Head of caudate nucleus (tissue), 42 donors: ENCODE measurements around the gene PCNX2.
"Not testable (repeated sequence)": the region's sequence is repeated elsewhere in the genome, so short reads cannot be mapped to it uniquely, and the experiment has no call there.

Source experiments
- DNase-seq, 42 donors: peaks; one replicate each; pipeline versions ENCODE4 v3.0.0 to v3.0.0-alpha.2; 2020 to 2021; ENCODE audit warnings: mixed read lengths in 7 of 42
- intact Hi-C: fragments of 100-400 bp; cut with DNase I; formaldehyde crosslinking; loops from one replicate; pipeline ENCODE4 v1.15.0; 2022

PCNX2 gene

DNA sequence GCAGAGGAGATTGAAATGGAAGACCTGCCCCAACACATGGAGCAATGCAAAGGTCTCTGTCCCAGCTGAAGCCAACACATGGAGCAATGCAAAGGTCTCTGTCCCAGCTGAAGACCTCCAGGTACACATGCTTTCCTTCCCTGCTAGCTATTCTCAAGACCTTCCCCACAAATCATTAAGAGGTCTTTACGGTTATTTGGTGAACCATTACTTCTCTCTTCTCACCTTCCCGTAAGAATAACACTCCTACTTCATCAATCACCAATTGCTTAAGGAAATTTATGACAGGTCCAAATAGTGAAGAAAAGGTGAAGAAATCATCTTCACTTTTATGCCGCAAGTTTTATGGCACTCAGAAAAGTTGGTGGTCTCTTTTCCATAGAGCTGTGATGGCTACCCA is 206.3 kb downstream of the PCNX2 start:
- DNase-seq, result no peak
- intact Hi-C loops, result no loop called here

GRCh38 chr1:233088613-233089012 is 206.9 kb downstream of the PCNX2 start:
- no peak for DNase-seq

DNA sequence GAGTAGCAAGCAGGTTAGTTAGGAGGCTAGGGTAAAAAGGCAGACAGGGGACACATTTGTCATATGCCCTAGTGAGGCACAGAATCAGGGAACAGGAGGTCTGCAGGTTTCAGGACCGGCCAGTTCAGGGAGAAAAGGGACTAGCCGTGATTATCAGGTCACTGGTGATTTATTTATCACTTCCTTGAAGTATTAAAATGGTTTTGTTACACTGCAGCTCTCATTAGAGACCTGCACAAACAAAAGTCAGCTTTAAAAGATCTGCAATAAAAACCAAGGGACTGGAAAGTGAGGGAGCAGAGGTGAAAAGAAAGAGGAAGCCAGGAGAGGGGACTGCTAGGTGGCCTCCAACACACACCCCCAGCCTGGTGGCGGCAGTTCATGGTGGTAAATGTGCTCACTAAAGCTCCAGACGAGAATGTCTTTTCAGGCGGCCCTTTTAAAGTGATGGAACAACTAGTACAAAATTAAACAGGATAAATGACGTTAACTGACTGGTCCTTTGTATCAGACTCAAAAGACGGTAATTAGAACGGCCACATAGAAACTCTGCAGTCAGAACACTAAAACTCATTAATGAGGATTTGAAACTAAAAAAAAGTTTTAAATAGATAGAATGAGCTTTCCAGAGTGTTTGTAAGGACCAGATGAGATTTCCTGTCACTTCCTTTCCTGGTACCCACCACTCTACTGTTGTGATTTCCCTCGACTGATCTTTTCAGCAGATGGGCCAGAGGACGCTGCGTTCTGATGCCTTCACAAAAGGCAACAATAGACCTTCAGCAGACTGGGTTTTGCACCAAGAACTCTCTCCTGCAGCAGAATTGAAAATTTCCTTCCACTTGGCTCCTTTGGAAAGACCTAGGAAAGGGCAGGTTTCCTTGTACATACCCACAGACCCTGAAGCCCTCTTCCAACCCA is 208.3 kb downstream of the PCNX2 start:
- intact Hi-C loops, result no loop called here
- DNase-seq, result peak in 10 of 42 donors; percentile 8 to 55 (median 24)

More at GRCh38 chr1:233088613-233089012, 206.9 kb downstream of the PCNX2 start:
- intact Hi-C loops, result no loop called here

GRCh38 chr1:233085566-233085965 is 210.0 kb downstream of the PCNX2 start:
- intact Hi-C loops, result no loop called here

GRCh38 chr1:233082778-233083550 is 212.6 kb downstream of the PCNX2 start:
- intact Hi-C loops, result no loop called here
- DNase-seq, result no peak

More at GRCh38 chr1:233085566-233085965, 210.0 kb downstream of the PCNX2 start:
- DNase-seq, result no peak

- intact Hi-C loops, result no loop called here
- DNase-seq, result no peak
Measured at GRCh38 chr1:233081735-233082134, 213.8 kb downstream of the PCNX2 start.

GRCh38 chr1:233080827-233081226 is 214.7 kb downstream of the PCNX2 start:
- DNase-seq, intact Hi-C loops: not testable (repeated sequence)

DNA sequence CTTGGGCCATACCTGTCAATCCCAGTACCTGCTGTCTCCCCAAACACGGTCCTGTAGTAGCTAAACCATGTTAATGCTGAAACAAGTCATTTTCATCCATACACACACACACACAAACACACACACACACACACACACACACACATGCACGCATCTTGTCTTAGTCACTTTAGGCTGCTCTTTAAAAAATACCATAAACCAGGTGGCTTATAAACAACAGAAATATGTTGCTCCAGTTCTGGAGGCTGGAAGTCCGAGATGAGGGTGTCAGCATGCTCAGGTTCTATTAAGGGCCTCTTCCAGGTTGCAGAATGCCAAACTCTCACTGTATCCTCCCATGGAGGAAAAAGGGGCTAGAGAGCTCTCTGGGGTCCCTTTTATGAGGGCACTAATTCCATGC is 215.2 kb downstream of the PCNX2 start:
- no peak for DNase-seq
- intact Hi-C loops, result no loop called here

- intact Hi-C loops, result no loop called here
Measured at GRCh38 chr1:233079574-233079973, 216.0 kb downstream of the PCNX2 start.

DNA sequence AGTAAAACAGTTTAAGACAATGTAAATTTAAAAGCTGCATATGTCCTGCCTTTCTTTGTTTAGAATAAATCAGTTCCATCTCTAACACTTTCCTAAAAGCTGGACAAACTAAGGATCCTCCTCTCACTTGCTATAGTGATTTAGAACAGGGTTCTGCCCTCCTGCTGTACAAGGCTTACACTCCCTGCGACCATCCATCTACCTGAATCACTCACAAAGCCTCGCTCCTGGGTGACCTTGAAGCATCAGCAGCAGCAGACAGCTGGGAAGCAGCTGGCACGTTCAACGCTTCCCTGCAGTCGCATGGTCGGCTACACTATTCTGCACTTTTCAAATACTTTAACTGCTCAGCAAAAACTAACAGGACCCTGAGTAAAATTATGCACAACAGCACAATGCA is 217.1 kb downstream of the PCNX2 start:
- DNase-seq, result no peak
- intact Hi-C loops, result no loop called here

More at GRCh38 chr1:233079574-233079973, 216.0 kb downstream of the PCNX2 start:
- DNase-seq, result no peak

DNA sequence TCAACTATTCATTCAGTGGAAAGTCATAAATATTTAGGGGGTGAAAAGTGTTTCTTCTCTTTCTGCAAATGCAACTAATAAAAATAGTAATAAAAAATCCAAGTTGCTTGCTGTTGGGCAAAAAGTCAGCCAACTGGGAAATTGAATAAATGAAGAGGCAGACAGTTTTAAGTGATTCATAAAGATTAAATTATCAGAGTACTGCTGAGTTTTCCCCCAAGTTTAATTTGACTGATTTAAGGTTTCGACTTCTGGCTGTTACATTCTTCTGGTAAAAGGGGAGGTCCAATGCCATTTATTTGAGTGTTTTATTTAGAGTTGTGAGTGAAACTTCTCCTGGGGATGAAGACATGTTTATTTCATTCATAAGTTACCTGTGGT is 219.6 kb downstream of the PCNX2 start:
- DNase-seq, result no peak
- intact Hi-C loops, result no loop called here

DNA sequence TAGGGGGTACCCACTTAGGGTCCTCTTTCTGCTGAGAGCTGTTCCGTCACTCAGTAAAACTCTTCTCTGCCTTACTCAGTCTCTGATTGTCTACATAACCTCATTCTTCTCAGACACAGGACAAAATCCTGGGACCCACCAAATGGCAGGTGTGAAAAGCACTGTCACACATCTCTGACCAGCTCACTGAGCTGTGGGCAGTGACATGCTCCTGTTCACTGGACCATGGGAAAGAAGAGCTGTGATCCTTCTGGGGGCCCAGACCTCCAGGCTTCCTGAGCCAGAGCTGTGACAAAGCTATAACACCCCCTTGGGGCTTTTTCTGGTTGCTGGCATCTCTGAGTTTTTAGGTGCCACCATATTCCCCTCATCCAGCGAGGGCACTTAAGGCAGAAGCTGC is 229.4 kb downstream of the PCNX2 start:
- intact Hi-C loops, result no loop called here
- no peak for DNase-seq

DNA sequence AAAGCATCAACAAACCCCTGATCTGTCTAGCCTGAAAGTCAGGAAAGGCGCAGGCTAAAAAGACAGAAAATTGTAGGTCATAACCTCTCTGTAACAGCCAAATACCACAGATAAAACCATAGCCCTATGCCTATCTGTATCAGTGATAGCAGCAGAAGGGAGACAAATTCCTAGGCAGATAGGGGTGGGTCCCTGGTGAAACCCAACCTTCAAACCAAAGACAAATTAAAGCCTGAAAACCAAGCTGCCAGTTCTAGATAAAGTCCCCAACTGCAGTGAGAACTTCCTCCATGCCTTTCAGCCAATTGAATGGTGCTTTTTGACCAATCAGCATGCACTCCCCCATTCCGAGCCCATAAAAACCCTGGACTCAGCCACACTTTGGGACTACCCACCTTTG is 229.8 kb downstream of the PCNX2 start:
- no peak for DNase-seq
- intact Hi-C loops, result no loop called here

DNA sequence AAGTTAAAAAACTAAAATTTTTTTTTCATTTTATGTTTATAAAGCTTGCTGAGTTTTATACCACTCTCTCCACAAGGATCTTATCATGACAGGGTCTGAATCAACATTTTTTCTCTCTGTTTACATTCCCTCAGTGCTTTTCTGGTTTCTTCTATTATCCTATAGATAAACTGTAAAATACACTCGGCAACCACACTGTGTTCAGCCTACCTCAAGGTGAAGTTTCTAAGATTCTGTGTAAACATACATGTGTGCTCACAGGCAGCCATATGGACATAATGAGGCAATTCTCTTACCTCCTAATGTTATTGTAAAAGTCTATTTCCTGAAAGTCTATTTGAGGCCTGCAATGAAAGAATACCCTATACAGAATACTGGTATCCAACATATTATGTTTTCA is 230.5 kb downstream of the PCNX2 start:
- intact Hi-C loops, result no loop called here
- DNase-seq, result no peak

DNA sequence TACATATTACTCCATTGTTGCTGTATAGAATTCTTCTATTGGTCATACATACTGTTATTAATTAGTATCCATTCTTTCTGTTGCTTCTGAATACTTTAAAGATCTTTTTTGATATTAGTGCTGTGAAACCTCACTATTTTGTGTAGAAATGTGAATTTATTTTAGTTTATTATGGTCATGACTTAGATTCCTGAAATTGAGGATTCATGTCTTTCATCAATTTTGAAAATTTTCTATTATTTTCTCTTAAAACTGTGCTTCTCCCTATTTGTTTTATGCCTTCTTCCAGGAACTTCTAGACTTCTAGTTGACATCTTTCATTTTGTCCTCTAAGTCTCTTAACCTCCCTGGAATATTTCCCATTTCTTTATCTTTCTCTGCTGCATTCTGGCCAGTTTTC is 232.1 kb downstream of the PCNX2 start:
- DNase-seq, result no peak
- intact Hi-C loops, result no loop called here

GRCh38 chr1:233061265-233061664 is 234.3 kb downstream of the PCNX2 start:
- no peak for DNase-seq
- intact Hi-C loops, result no loop called here

GRCh38 chr1:233060461-233060994 is 235.0 kb downstream of the PCNX2 start:
- intact Hi-C loops, result no loop called here
- no peak for DNase-seq

DNA sequence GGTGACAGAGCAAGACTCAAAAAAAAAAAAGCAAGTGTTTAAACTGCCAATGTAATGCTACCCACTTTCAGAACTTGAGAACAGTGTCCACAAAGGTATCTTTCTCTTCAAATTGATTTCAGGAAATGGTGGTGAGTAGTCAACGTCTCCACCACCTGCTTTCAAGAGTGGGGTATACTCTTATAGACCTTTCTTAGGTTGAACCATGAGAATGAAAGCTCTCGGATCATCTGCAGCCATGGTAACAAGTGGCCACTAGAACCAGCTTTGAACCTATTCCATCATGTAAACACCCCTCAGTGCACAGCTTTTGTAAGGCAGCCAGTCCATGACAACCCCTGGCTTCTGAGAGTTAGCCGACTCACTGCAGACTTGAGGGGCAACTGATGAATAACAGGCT is 237.7 kb downstream of the PCNX2 start:
- intact Hi-C loops, result no loop called here
- DNase-seq, result no peak

DNA sequence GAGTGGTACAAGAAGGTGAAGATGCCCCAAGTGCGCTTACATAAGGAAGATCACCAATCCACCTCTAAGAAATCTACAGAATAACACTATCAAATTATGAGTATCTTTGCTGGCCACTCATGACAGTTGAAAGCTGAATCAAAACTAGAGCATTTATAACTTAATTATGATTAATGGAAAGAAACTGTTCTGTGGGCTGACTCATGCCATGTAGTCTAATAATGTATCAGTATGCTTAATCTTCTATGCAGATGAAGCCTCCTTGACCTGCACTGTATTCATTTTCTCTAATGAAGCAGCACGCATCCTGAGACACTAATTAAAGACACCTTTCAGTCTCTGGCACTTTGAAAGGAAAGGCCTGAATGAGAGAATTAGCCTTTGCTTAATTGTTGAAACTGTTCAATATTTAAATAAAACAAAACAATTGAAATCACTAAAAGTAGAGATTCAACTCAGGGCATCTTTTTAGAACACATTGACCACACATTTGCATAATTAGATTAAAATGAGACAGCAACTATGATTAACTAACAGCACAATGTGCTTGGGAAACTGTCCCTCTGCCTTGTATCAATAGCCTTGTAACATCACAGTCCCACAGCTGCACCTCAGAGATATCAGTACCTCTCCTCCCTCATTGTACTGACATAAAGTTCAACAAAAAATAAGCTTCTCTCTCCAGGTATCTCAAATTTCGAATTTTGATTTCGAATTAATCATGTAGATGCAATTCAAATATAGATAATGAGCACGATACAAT is 239.5 kb downstream of the PCNX2 start:
- DNase-seq, result no peak
- intact Hi-C loops, result no loop called here
